PC-9 (cell line): ENCODE data around the gene DRAXIN.

Experiments
- EZH2 ChIP-seq: fragments of 200-600 bp; sonication (generic); IDR thresholded peaks from 2 replicates; pipeline ENCODE4 v1.8.0; 2017; ENCODE audit warnings: antibody characterized with exemption, low read depth
- TF ChIP-seq, protein P1 (sequence below): fragments of 200-600 bp; sonication (generic); conservative IDR thresholded peaks from 2 replicates; pipeline ENCODE4 v1.6.1; 2017; ENCODE audit warnings: mixed run types, antibody characterized with exemption, mild to moderate bottlenecking, moderate library complexity

DNA sequence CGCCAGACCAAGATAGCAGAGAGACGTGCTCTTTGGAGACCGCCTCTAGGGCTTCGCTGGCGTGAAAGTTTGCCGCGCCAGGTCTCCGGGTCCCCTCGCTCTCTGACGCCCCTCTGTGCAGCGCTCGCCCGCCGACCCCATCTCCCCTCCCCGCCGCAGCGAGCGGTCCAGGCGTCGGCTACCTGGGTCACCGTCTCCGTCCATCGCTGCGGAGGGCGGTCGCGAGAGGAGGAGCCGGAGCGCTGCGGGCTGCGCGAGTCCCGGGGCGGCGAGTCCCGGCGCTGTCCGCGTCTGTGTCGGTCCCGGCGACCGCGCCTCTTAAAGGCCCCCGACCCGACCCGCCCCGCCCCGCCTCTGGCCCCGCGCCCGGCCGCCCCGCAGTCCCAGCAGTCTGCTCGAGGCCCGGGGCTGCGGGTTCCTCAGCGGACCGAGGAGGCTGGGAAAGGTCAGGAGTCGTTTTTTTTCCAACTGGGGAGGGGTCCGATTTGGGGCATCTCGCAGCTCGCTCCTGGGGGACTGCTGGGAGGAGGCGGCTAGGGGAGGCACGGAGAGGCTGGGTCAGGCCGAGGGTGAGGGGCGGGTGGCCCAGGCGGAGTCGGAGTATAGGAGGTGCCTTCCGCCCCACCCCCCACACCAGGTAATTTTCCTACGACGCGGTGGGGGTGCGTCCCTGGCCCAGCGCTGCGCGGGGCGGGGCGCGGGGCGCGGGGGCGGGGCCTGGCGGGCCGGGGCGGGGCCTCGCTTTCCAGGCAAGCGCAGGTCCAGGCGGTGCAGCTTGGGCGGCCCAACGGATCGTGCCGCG is 37.2 kb upstream of the DRAXIN start, which contains the start of the genes FBXO2 and FBXO44:
- no peak for TF ChIP-seq EZH2
- TF ChIP-seq, protein P1, sequence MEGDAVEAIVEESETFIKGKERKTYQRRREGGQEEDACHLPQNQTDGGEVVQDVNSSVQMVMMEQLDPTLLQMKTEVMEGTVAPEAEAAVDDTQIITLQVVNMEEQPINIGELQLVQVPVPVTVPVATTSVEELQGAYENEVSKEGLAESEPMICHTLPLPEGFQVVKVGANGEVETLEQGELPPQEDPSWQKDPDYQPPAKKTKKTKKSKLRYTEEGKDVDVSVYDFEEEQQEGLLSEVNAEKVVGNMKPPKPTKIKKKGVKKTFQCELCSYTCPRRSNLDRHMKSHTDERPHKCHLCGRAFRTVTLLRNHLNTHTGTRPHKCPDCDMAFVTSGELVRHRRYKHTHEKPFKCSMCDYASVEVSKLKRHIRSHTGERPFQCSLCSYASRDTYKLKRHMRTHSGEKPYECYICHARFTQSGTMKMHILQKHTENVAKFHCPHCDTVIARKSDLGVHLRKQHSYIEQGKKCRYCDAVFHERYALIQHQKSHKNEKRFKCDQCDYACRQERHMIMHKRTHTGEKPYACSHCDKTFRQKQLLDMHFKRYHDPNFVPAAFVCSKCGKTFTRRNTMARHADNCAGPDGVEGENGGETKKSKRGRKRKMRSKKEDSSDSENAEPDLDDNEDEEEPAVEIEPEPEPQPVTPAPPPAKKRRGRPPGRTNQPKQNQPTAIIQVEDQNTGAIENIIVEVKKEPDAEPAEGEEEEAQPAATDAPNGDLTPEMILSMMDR, result no peak
